Motor neuron (in vitro differentiated cells): ENCODE data around the gene LCMT1. TPM values are rescaled to one million over a fixed set of nuclear protein-coding genes. Genes with fewer than 3 reads are reported as not detected.

ENCODE experiments used
- ATAC-seq, 8 experiments: fragments of 200-7000 bp; cut with Tn5 transposase; replicated peaks in 6 of 8; 2 replicates each; pipeline ENCODE4 v1.8.0; 2021; ENCODE audit warnings: mild to moderate bottlenecking in 8 of 8, moderate library complexity in 8 of 8
- H3K27ac ChIP-seq, 2 donors: fragments of 250-450 bp; sonication (Bioruptor Pico); 2 replicates each; pipeline ENCODE4 v1.9.0; 2021; ENCODE audit warnings: antibody characterized with exemption in 2 of 2, mild to moderate bottlenecking in 2 of 2, moderate library complexity in 1 of 2
- H3K4me1 ChIP-seq, 2 donors: fragments of 250-450 bp; sonication (Bioruptor Pico); replicated peaks in 1 of 2; 2 replicates each; pipeline ENCODE4 v1.6.1; 2021; ENCODE audit warnings: antibody characterized with exemption in 2 of 2, mild to moderate bottlenecking in 2 of 2, moderate library complexity in 1 of 2
- H3K4me3 ChIP-seq, 5 donors: fragments of 250-450 bp; sonication (Bioruptor Pico); 2 replicates each; pipeline ENCODE4 v1.9.0; 2021; ENCODE audit warnings: antibody characterized with exemption in 5 of 5, mild to moderate bottlenecking in 5 of 5, moderate library complexity in 4 of 5
- WGBS, 10 experiments: fragments of 450-650 bp; shearing (Covaris generic); methylation state at CpG; one replicate each; pipeline ENCODE4 v1.0.0; 2022; 5-methylcytosine and 5-hydroxymethylcytosine counted together
- in situ Hi-C, 9 experiments: fragments of 400-800 bp; cut with MboI; loops; one replicate each; pipeline ENCODE4 v1.15.0; 2021; ENCODE audit warnings: low sequenced_read_pairs in 9 of 9, low pct_unique_long_range_greater_than_20kb in 2 of 9; ENCODE audit not compliant: unreplicated experiment in 9 of 9
- total RNA-seq, 8 experiments: library from RNA; unstranded; fragments of 300-600 nt; gene quantifications; 2 replicates each; pipeline versions ENCODE4 v1.2.3 to v1.2.4, GENCODE V29; 2022

Gene LCMT1
- total RNA-seq, 8 experiments from 2014 or later, result 24.0 to 82.2 (median 50.6) TPM

- WGBS, 10 experiments, result 75 to 94% (median 89%) methylated on average over 2 to 7 of the region's 9 CpGs; no CpG with 5 or more reads in 3 of the 10 experiments
- no peak for ATAC-seq
- H3K27ac ChIP-seq, result no peak overlapping the region
- H3K4me1 ChIP-seq, result no peaks in the 10 kb centered on the region
- in situ Hi-C loops, result no loop called here
- H3K4me3 ChIP-seq, result no peak overlapping the region
Measured at GRCh38 chr16:25081702-25082101, 29.8 kb upstream of the LCMT1 start.

DNA sequence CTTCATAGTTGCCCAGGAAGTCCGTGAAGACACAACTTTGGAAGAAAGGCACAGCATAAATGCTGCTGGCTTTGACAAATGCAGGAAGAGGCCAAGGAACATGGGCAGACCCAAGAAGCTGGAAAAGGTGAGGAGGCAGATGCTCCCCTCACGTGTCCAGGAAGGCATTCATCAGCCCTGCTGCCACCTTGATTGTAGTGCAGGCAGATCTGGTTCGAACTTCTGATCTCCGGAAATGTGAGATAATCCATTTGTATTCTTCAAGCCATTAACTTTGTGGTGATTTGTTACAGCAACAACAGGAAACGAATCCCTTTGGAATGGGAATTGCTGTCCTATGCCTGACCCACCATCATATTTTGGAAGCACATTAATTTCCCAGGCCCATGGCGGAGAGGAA is 28.5 kb upstream of the LCMT1 start:
- no peak for ATAC-seq
- in situ Hi-C loops, result no loop called here
- WGBS, 10 experiments, result 20 to 90% (median 79%) methylated on average over 1 to 6 of the region's 6 CpGs
- H3K4me1 ChIP-seq, result no peaks in the 10 kb centered on the region
- no peak overlapping the region for H3K27ac ChIP-seq
- H3K4me3 ChIP-seq, result no peak overlapping the region

- no peak for ATAC-seq
- H3K4me1 ChIP-seq, result no peaks in the 10 kb centered on the region
- no peak overlapping the region for H3K27ac ChIP-seq
- H3K4me3 ChIP-seq, result no peak overlapping the region
- in situ Hi-C loops, result no loop called here
- WGBS, 10 experiments, result 60 to 100% (median 83%) methylated on average over 1 to 5 of the region's 6 CpGs; no CpG with 5 or more reads in 3 of the 10 experiments
Measured at GRCh38 chr16:25083701-25084100, 27.8 kb upstream of the LCMT1 start.

GRCh38 chr16:25084797-25085196 is 26.7 kb upstream of the LCMT1 start:
- in situ Hi-C loops, result no loop called here
- no peak overlapping the region for H3K4me3 ChIP-seq
- 21 to 100% (median 69%) methylated on average over 1 to 6 of the region's 6 CpGs for WGBS, 10 experiments
- H3K27ac ChIP-seq, result no peak overlapping the region
- no peaks in the 10 kb centered on the region for H3K4me1 ChIP-seq
- ATAC-seq, result no peak

DNA sequence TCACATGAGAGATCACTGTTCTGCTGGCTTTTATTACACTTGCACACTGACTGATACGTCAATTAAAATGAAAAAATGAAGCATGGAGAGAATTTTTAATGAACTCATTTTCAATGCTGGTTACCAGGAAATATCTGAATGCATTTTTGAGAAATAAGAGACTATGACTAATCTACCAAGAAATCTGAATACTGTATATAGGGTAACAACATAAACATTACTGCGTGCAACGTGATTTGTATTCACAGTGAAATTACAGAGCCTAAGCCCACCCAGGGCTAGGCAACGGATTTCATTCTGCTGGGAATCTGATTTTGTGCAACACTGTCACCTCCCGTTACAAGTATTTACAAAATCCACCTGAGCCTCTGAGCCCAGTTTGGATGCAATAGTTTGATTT is 23.8 kb upstream of the LCMT1 start:
- ATAC-seq, result peak in 1 of 8 experiments; percentile 30
- Histone ChIP-seq H3K4me3 (no peak overlapping the region), H3K27ac (no peak overlapping the region), H3K4me1 (no peaks in the 10 kb centered on the region)
- 0 to 100% (median 52%) methylated on average over 1 to 5 of the region's 5 CpGs; no CpG with 5 or more reads in 1 of the 10 experiments for WGBS, 10 experiments
- in situ Hi-C loops, result no loop called here

DNA sequence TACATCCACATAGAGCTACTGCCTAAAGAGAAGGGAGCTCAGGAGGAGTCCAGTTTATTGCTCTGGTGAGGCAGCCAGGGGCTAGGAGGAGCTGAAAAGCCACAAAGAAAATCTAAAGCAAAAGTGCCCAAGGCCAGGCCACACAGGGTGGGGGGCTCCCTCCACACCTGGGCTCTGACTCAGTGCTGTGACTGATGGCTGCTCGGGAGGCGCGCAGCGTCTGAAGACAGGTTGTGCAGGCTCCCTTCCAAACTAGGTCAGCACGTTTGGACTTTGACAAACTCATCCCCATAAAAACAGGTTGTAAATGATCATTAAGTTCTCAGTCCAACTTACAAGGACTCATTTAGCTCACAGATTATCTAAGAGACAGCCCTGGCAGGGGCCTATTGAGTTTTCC is 22.2 kb upstream of the LCMT1 start:
- Histone ChIP-seq H3K27ac (no peak overlapping the region), H3K4me3 (no peak overlapping the region), H3K4me1 (no peaks in the 10 kb centered on the region)
- WGBS, 10 experiments, result 0 to 100% (median 91%) methylated on average over 1 to 5 of the region's 5 CpGs; no CpG with 5 or more reads in 4 of the 10 experiments
- in situ Hi-C loops, result no loop called here
- no peak for ATAC-seq

GRCh38 chr16:25092441-25092840 is 19.1 kb upstream of the LCMT1 start:
- Histone ChIP-seq H3K27ac (no peak overlapping the region), H3K4me3 (no peak overlapping the region), H3K4me1 (no peaks in the 10 kb centered on the region)
- peak in 2 of 8 experiments; percentile 45 to 73 for ATAC-seq
- 76 to 100% (median 90%) methylated on average over 1 to 7 of the region's 10 CpGs; no CpG with 5 or more reads in 2 of the 10 experiments for WGBS, 10 experiments
- in situ Hi-C loops, result no loop called here

- Histone ChIP-seq H3K27ac (no peak overlapping the region), H3K4me1 (no peaks in the 10 kb centered on the region), H3K4me3 (no peak overlapping the region)
- ATAC-seq, result no peak
- in situ Hi-C loops, result no loop called here
- 70 to 92% (median 83%) methylated on average over 2 to 9 of the region's 10 CpGs for WGBS, 10 experiments
Measured at GRCh38 chr16:25093208-25094061, 18.1 kb upstream of the LCMT1 start.

GRCh38 chr16:25094596-25094995 is 16.9 kb upstream of the LCMT1 start:
- no peak overlapping the region for H3K27ac ChIP-seq
- H3K4me1 ChIP-seq, result no peaks in the 10 kb centered on the region
- H3K4me3 ChIP-seq, result no peak overlapping the region
- ATAC-seq, result no peak
- in situ Hi-C loops, result no loop called here
- WGBS, 10 experiments, result 41 to 72% (median 54%) methylated on average over 1 to 7 of the region's 8 CpGs

DNA sequence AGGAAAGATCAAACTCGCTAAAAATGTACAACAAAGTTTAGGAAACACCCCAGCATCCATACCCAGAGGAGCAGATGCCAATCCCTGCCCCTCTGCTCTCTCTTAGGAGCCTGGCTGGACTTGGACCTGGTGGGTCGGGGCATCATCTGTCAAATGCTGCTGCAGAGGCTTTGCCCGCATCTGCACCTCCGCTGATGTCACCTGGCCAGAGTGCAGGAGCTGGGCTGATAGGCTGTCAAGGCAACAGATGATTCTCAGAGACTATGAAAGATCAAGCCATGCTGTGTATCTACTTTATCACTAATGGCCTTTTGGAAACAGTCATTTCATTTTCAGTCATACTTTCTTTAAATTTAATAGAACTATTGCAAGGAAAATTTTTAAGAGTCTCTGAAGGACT is 15.9 kb upstream of the LCMT1 start:
- H3K4me1 ChIP-seq, result no peaks in the 10 kb centered on the region
- 43 to 80% (median 67%) methylated on average over 1 to 3 of the region's 4 CpGs; no CpG with 5 or more reads in 1 of the 10 experiments for WGBS, 10 experiments
- no peak overlapping the region for H3K27ac ChIP-seq
- ATAC-seq, result no peak
- in situ Hi-C loops, result no loop called here
- H3K4me3 ChIP-seq, result no peak overlapping the region

- WGBS, 10 experiments, result 11 to 67% (median 37%) methylated on average over 2 to 5 of the region's 5 CpGs
- Histone ChIP-seq H3K4me1 (no peaks in the 10 kb centered on the region), H3K4me3 (no peak overlapping the region), H3K27ac (no peak overlapping the region)
- in situ Hi-C loops, result no loop called here
- no peak for ATAC-seq
Measured at GRCh38 chr16:25097276-25097975, 14.1 kb upstream of the LCMT1 start.

GRCh38 chr16:25100511-25100910 is 11.0 kb upstream of the LCMT1 start:
- 31 to 82% (median 68%) methylated on average over 1 to 5 of the region's 5 CpGs; no CpG with 5 or more reads in 1 of the 10 experiments for WGBS, 10 experiments
- Histone ChIP-seq H3K27ac (no peak overlapping the region), H3K4me3 (no peak overlapping the region), H3K4me1 (no peaks in the 10 kb centered on the region)
- in situ Hi-C loops, result no loop called here
- ATAC-seq, result no peak
